ENCODE data around the gene TNPO2.

TNPO2 gene

DNA sequence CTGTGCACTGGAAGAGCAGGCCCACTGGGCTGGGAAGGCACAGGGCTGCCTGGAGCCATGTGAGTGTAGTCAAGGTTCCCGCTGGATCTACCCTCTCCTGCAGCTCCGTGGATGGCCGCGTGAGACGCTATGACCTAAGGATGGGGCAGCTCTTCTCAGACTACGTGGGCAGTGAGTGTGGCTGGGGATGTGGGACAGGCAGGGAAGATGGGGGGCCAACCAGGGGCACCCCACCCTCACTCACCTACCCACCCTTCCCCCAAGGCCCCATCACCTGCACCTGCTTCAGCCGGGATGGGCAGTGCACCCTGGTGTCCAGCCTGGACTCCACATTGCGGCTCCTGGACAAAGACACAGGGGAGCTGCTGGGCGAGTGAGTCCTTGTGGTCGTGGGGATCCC, 51.0 kb downstream of the TNPO2 start:
- DNase-seq, result no peak

DNA sequence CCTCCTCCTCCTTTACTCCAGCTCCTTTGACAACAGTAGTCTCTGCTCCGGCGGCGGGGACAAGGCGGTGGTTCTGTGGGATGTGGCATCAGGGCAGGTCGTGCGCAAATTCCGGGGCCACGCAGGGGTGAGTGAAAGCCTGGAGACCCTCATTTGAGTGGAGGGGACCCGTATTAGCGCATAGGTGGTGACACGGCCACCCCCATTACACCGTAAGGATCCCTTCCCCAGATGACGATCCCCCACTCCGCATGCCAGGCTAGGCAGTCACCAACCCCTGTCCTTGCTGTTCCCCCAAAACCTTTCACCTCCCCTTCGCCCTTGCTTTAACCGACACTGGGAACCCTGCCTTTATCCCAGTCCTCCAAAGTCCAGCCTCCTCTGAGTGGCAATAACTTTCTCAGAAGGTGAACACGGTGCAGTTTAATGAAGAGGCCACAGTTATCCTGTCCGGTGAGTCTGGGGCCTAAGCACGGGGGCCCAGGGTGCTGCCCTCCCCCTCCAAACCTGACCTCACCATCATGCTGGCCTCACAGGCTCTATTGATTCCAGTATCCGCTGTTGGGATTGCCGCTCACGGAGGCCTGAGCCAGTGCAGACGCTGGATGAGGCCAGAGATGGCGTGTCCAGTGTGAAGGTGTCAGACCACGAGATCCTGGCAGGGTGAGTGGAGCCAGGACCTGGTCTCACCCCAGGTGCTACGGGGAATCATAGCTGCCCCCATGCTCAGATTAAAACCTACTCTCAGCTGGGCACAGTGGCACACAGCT, 53.4 kb downstream of the TNPO2 start:
- no peak for DNase-seq

DNA sequence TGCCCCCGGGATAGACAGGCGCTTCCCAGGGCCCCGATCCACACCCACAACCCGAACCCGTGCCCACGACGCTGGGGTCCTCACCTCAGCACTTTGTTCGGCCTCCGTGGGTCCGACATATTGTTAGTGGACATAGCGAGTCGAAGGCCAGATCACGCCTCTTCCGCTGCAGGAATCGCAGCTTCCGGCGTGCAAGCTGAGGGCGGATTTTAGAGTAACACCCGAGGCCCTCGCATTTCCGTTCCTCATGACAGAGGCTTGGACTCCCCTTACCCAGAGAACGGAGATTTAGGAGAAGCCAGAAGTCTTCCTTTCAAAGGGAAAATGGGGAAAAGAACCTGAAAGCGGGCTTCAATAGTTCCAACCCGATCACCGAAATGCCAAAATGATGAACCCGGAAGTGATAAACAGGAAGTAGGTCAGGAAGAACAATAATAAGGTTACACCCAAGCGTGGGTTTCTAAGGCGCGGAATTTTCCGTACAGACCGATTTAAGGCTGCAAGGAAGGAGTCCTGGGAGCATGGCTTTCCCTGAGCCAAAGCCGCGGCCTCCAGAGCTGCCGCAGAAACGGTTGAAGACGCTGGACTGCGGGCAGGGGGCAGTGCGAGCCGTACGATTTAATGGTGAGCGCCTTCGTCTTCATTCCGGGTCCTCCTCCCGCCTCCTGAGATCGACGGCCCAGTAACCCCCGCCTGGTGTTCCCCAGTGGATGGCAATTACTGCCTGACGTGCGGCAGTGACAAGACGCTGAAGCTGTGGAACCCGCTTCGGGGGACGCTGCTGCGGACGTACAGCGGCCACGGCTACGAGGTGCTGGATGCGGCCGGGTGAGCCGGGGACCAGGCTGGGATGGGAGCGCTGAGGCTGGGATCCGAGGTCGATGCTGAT, 54.2 kb downstream of the TNPO2 start:
- DNase-seq, result peak; percentile 91

DNA sequence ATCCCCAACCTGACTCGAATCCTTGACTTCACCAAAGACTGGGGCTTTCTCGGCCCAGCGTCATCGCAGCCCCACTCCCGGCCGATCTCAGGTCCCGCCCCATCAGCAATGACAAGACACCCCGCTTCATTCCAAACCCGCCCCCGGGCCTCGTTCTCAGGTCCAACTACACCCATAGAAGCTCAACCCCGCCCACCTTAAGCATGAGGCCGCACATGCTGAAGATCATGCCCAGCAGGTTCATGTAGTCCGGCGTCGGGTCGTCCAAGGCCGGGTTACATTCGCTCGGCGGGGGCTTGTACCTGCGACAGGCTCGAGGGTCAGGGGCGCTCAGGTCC, 54.8 kb downstream of the TNPO2 start:
- peak; percentile 80 for DNase-seq

GRCh38 chr19:12668346-12668745, 55.4 kb downstream of the TNPO2 start:
- DNase-seq, result no peak

- peak; percentile 15 for DNase-seq
Measured at GRCh38 chr19:12667731-12668302, 55.9 kb downstream of the TNPO2 start.

GRCh38 chr19:12666265-12667048, 57.3 kb downstream of the TNPO2 start, which contains the start of the genes MAN2B1 and WDR83:
MAN2B1 (minus strand) TSS chr19:12666742; CDS start chr19:12666701, 41 bp downstream.
WDR83 (plus strand) TSS chr19:12666807; CDS start chr19:12669791, 2,984 bp downstream.
- DNase-seq, result peak; percentile 92

DNA sequence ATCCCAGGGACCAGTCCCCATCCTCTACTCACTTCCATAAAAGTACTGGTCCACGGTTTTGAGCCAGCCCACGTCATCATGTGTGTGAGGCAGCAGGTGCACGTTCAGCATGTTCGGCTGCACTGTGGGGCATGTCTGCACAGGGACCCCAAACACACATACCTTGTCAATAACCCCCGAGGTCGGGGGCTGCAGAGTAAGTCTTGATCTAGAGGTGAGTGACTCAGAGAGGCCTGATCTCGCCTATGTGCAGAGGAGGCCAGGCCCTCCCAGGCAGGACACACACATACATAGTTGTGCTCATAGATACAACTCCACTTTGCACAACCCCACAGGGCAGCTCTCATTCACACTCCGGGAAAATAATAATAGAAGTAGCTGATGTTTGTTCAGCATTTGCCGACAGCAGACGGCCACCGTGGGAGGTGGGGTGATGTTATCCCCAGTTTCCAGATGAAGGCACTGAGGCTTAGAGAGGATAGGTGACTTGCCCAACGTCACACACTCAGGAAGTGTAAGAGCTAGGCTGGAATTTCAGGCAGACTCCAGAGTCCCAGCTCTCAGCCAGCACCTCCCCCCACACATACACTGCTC, 58.0 kb downstream of the TNPO2 start:
- DNase-seq, result no peak

GRCh38 chr19:12665281-12665573, 58.5 kb downstream of the TNPO2 start:
- peak; percentile 93 for DNase-seq

- peak; percentile 70 for DNase-seq
Measured at GRCh38 chr19:12664406-12665280, 59.1 kb downstream of the TNPO2 start.

DNA sequence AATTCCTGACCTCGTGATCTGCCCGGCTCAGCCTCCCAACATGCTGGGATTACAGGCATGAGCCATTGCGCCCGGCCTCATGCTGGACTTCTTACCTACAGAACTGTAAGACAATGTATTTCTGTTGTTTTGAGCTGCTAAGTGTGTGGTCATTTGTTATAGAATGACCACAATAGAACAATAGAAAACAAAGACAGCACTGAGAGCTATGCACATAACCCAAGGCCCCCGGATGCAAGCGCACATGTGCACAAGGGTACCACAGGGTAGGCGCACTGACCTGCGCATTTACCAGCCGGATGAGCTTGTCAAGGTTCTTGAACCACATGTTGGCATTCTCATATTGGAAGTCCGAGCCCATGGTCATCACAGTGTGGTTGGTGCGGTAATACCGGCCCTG, 62.8 kb downstream of the TNPO2 start:
- no peak for DNase-seq

- no peak for DNase-seq
Measured at GRCh38 chr19:12657966-12658365, 65.8 kb downstream of the TNPO2 start.

DNA sequence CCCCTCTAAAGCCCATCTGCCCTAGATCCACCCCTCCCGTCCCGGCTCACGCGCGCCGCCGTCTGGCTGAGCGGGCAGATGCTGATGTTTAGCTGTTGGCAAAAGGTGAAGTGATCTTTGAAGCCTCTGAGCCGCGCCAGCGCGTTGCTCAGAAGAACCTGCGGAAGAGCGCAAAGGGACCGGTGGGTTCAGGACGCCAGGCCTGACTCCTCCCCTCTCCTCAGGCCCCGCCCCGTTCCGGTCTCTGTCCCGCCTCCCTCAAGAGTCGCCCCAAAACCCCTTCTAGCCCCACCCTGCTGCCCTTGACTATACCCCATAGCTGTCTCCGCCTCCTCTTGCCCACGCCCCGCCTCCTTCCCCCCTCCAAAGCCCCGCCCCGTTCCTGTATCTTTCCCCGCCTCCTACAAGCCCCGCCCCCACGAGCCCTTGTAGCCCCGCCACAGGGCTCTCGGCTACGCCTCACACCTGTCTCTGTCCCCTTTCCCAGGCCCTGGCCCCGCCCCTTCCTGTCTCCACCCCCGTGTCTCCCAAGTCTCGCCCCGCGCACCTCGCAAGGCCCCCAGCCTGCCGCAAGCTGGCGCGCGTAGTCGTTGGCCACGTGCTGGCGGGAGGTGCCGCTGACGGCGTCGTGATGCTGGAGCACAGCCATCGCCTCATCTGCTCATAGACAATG, 66.7 kb downstream of the TNPO2 start:
- peak; percentile 44 for DNase-seq

- DNase-seq, result no peak
Measured at GRCh38 chr19:12655546-12655945, 68.2 kb downstream of the TNPO2 start.

- no peak for DNase-seq
Measured at GRCh38 chr19:12652219-12652618, 71.5 kb downstream of the TNPO2 start.

- no peak for DNase-seq
Measured at GRCh38 chr19:12649941-12650340, 73.8 kb downstream of the TNPO2 start.

Measured in hematopoietic multipotent progenitor cell treated with erythropoietin and hydrocortisone succinate and interleukin-3 and kit ligand, for 4 days (in vitro differentiated cells).